Measurements from ENCODE around the gene CDH24.
"Not testable (repeated sequence)": the region's sequence is repeated elsewhere in the genome, so short reads cannot be mapped to it uniquely, and the experiment has no call there.

CDH24 gene

GRCh38 chr14:23015618-23016017 is 41.7 kb downstream of the CDH24 start:
- DNase-seq: no peak

GRCh38 chr14:23013749-23014054 is 43.6 kb downstream of the CDH24 start:
- not testable (repeated sequence) for DNase-seq

- DNase-seq: no peak
Measured at GRCh38 chr14:23013054-23013748, 44.1 kb downstream of the CDH24 start.

GRCh38 chr14:23009939-23010726 is 47.2 kb downstream of the CDH24 start, which contains the start of gene C14orf93:
Gene C14orf93, minus strand, starts transcription at chr14:23010143. Its CDS starts 11,120 bp downstream, at chr14:22999023.
- peak; percentile 27 for DNase-seq

- no peak for DNase-seq
Measured at GRCh38 chr14:23009483-23009938, 47.8 kb downstream of the CDH24 start.

- no peak for DNase-seq
Measured at GRCh38 chr14:23008831-23009230, 48.5 kb downstream of the CDH24 start.

GRCh38 chr14:23006544-23007419 is 50.5 kb downstream of the CDH24 start:
- peak; percentile 95 for DNase-seq

GRCh38 chr14:23006188-23006534 is 51.2 kb downstream of the CDH24 start:
- no peak for DNase-seq

- no peak for DNase-seq
Measured at GRCh38 chr14:23005451-23006187, 51.7 kb downstream of the CDH24 start.

- DNase-seq: not testable (repeated sequence)
Measured at GRCh38 chr14:23004274-23004673, 53.0 kb downstream of the CDH24 start.

GRCh38 chr14:23002592-23002991 is 54.7 kb downstream of the CDH24 start:
- no peak for DNase-seq

GRCh38 chr14:23000860-23001259 is 56.5 kb downstream of the CDH24 start:
- no peak for DNase-seq

- DNase-seq: no peak
Measured at GRCh38 chr14:22998329-22999012, 58.8 kb downstream of the CDH24 start.

- no peak for DNase-seq
Measured at GRCh38 chr14:22997676-22998323, 59.5 kb downstream of the CDH24 start.
